IPS-20b (cell line): ENCODE data around the gene PSPN.
"Not testable (repeated sequence)": the region's sequence is repeated elsewhere in the genome, so short reads cannot be mapped to it uniquely, and the experiment has no call there.

Experiments
- H3K27ac ChIP-seq: one replicate; pipeline ENCODE4 v1.5.1; 2013; ENCODE audit warnings: low read length
- H3K27me3 ChIP-seq: 2 replicates; pipeline ENCODE4 v1.6.1; 2013; ENCODE audit warnings: mild to moderate bottlenecking, low read length, inconsistent platforms; ENCODE audit not compliant: insufficient read depth
- H3K36me3 ChIP-seq: 2 replicates; pipeline ENCODE4 v1.6.1; 2013; ENCODE audit warnings: low read depth, mild to moderate bottlenecking, inconsistent platforms, low read length, moderate library complexity; ENCODE audit not compliant: insufficient read depth
- H3K4me1 ChIP-seq: 2 replicates; pipeline ENCODE4 v1.6.1; 2013; ENCODE audit warnings: mild to moderate bottlenecking, control low read depth, inconsistent platforms, low read length, moderate library complexity; ENCODE audit not compliant: insufficient read depth
- H3K4me3 ChIP-seq: 2 replicates; pipeline ENCODE4 v1.5.1; 2013; ENCODE audit warnings: mild to moderate bottlenecking, low read length, inconsistent platforms
- H3K9ac ChIP-seq: 2 replicates; pipeline ENCODE4 v1.6.1; 2013; ENCODE audit warnings: low read depth, mild to moderate bottlenecking, inconsistent platforms, low read length, moderate library complexity
- H3K9me3 ChIP-seq: 2 replicates; pipeline ENCODE4 v1.6.1; 2013; ENCODE audit warnings: mild to moderate bottlenecking, low read depth, low read length, inconsistent platforms; ENCODE audit not compliant: insufficient read depth

PSPN gene

GRCh38 chr19:6414793-6415590 lies 39.3 kb upstream of the PSPN start:
- Histone ChIP-seq H3K9ac (no peak overlapping the region), H3K4me1 (no peaks in the 10 kb centered on the region), H3K4me3 (no peak overlapping the region), H3K27me3 (no peaks in the 10 kb centered on the region), H3K27ac (no peak overlapping the region), H3K9me3 (no peaks in the 10 kb centered on the region), H3K36me3 (peaks cover 65% of the 10 kb centered on the region)

- H3K4me1 ChIP-seq: no peaks in the 10 kb centered on the region
- H3K36me3 ChIP-seq: peaks cover 55% of the 10 kb centered on the region
- H3K9ac ChIP-seq: no peak overlapping the region
- H3K4me3 ChIP-seq: no peak overlapping the region
- H3K9me3 ChIP-seq: no peaks in the 10 kb centered on the region
- no peaks in the 10 kb centered on the region for H3K27me3 ChIP-seq
- no peak overlapping the region for H3K27ac ChIP-seq
Measured at GRCh38 chr19:6413721-6414643, 38.2 kb upstream of the PSPN start.

GRCh38 chr19:6413291-6413690 lies 37.6 kb upstream of the PSPN start:
- H3K36me3 ChIP-seq: peaks cover 48% of the 10 kb centered on the region
- H3K9ac ChIP-seq: no peak overlapping the region
- no peaks in the 10 kb centered on the region for H3K27me3 ChIP-seq
- H3K4me3 ChIP-seq: no peak overlapping the region
- H3K27ac ChIP-seq: no peak overlapping the region
- H3K4me1 ChIP-seq: no peaks in the 10 kb centered on the region
- H3K9me3 ChIP-seq: no peaks in the 10 kb centered on the region

- Histone ChIP-seq H3K4me3 (no peak overlapping the region), H3K4me1 (no peaks in the 10 kb centered on the region), H3K27ac (no peak overlapping the region), H3K9me3 (no peaks in the 10 kb centered on the region), H3K9ac (no peak overlapping the region; the same call in 1 of the 2 replicates), H3K27me3 (no peaks in the 10 kb centered on the region), H3K36me3 (peaks cover 41% of the 10 kb centered on the region)
Measured at GRCh38 chr19:6412447-6413091, 36.8 kb upstream of the PSPN start.

- no peaks in the 10 kb centered on the region for H3K27me3 ChIP-seq
- no peaks in the 10 kb centered on the region for H3K9me3 ChIP-seq
- peaks cover 35% of the 10 kb centered on the region for H3K36me3 ChIP-seq
- H3K27ac ChIP-seq: no peak overlapping the region
- H3K4me1 ChIP-seq: no peaks in the 10 kb centered on the region
- no peak overlapping the region for H3K9ac ChIP-seq
- H3K4me3 ChIP-seq: no peak overlapping the region
Measured at GRCh38 chr19:6412061-6412446, 36.3 kb upstream of the PSPN start.

GRCh38 chr19:6409346-6409745 lies 33.6 kb upstream of the PSPN start:
- H3K27ac ChIP-seq: no peak overlapping the region
- peaks cover 10% of the 10 kb centered on the region for H3K36me3 ChIP-seq
- no peaks in the 10 kb centered on the region for H3K9me3 ChIP-seq
- H3K4me3 ChIP-seq: no peak overlapping the region
- no peak overlapping the region for H3K9ac ChIP-seq
- no peaks in the 10 kb centered on the region for H3K27me3 ChIP-seq
- no peaks in the 10 kb centered on the region for H3K4me1 ChIP-seq

GRCh38 chr19:6406401-6406800 lies 30.7 kb upstream of the PSPN start:
- Histone ChIP-seq H3K9ac (no peak overlapping the region), H3K27ac (no peak overlapping the region), H3K36me3 (no peaks in the 10 kb centered on the region), H3K27me3 (no peaks in the 10 kb centered on the region), H3K9me3 (no peaks in the 10 kb centered on the region), H3K4me3 (no peak overlapping the region), H3K4me1 (no peaks in the 10 kb centered on the region)

GRCh38 chr19:6402837-6403608 lies 27.3 kb upstream of the PSPN start:
- Histone ChIP-seq H3K27ac (no peak overlapping the region), H3K9ac (no peak overlapping the region)

GRCh38 chr19:6402058-6402457 lies 26.3 kb upstream of the PSPN start:
- Histone ChIP-seq H3K4me1 (no peaks in the 10 kb centered on the region), H3K9ac (no peak overlapping the region), H3K27ac (no peak overlapping the region), H3K9me3 (no peaks in the 10 kb centered on the region), H3K4me3 (no peak overlapping the region), H3K36me3 (no peaks in the 10 kb centered on the region), H3K27me3 (no peaks in the 10 kb centered on the region)

More at GRCh38 chr19:6402837-6403608, 27.3 kb upstream of the PSPN start:
- Histone ChIP-seq H3K4me1 (no peaks in the 10 kb centered on the region), H3K27me3 (no peaks in the 10 kb centered on the region), H3K4me3 (no peak overlapping the region), H3K9me3 (no peaks in the 10 kb centered on the region), H3K36me3 (no peaks in the 10 kb centered on the region)

- H3K36me3 ChIP-seq, H3K4me1 ChIP-seq, H3K27ac ChIP-seq, H3K4me3 ChIP-seq, H3K9me3 ChIP-seq, H3K27me3 ChIP-seq, H3K9ac ChIP-seq: not testable (repeated sequence)
Measured at GRCh38 chr19:6400062-6400944, 24.6 kb upstream of the PSPN start.
